SK-N-SH (cell line): ENCODE results near the gene SPATA33. TPM values are rescaled to one million over a fixed set of nuclear protein-coding genes. Genes with fewer than 3 reads are reported as not detected.

Experiments used
- CTCF ChIA-PET: fragments of 300-600, 350-600 bp; formaldehyde crosslinking; extraction: SDS; loops from one replicate; lab custom pipeline; 2021; lab: Yijun Ruan, JAX
- POLR2A ChIA-PET: fragments of 350-600 bp; sonication (Branson Sonifier 250); formaldehyde crosslinking; extraction: SDS; loops from one replicate; lab custom pipeline; 2020; ENCODE audit warnings: antibody characterized with exemption, inconsistent platforms; lab: Yijun Ruan, JAX
- DNase-seq: peaks from one replicate; pipeline ENCODE4 v3.0.0; 2012
- H2AFZ ChIP-seq: fragments of 200-600 bp; sonication (generic); 2 replicates; pipeline ENCODE4 v1.8.1; 2016; ENCODE audit warnings: antibody characterized with exemption, mild to moderate bottlenecking, low read depth
- H3F3A ChIP-seq: fragments of 200-600 bp; sonication (generic); replicated peaks from 2 replicates; pipeline ENCODE3; 2016; ENCODE audit warnings: antibody characterized with exemption, mild to moderate bottlenecking; ENCODE audit not compliant: insufficient read depth
- H3K27ac ChIP-seq, 2 experiments: fragments of 200-500 bp in 1 of 2; fragments of 200-600 bp in 1 of 2; sonication (Bioruptor generic) in 1 of 2; sonication (generic), shearing (Covaris generic) in 1 of 2; 2 replicates each; pipeline versions ENCODE4 v1.5.1 to v1.6.1; 2014 to 2016; ENCODE audit warnings: low read depth in 2 of 2, inconsistent platforms in 1 of 2, low read length in 1 of 2, mild to moderate bottlenecking in 1 of 2, mixed read lengths in 1 of 2
- H3K27me3 ChIP-seq: fragments of 200-600 bp; sonication (generic), shearing (Covaris generic); 2 replicates; pipeline ENCODE4 v1.6.1; 2016; ENCODE audit warnings: mixed run types; ENCODE audit not compliant: insufficient read depth
- H3K36me3 ChIP-seq, 2 experiments: fragments of 200-500 bp in 1 of 2; fragments of 200-600 bp in 1 of 2; sonication (Bioruptor generic) in 1 of 2; sonication (generic) in 1 of 2; replicated peaks in 1 of 2; 2 replicates each; pipeline versions ENCODE3 to v1.5.1; 2014 to 2016; ENCODE audit warnings: low read length in 1 of 2, mild to moderate bottlenecking in 1 of 2; ENCODE audit not compliant: insufficient read depth in 2 of 2, control insufficient read depth in 1 of 2
- H3K4me1 ChIP-seq, 2 experiments: fragments of 200-500 bp in 1 of 2; fragments of 200-600 bp in 1 of 2; sonication (Bioruptor generic) in 1 of 2; sonication (generic), shearing (Covaris generic) in 1 of 2; 2 replicates each; pipeline versions ENCODE4 v1.5.1 to v1.6.1; 2014 to 2016; ENCODE audit warnings: low read depth in 1 of 2, low read length in 1 of 2, mixed run types in 1 of 2; ENCODE audit not compliant: insufficient read depth in 2 of 2, control insufficient read depth in 1 of 2
- H3K4me2 ChIP-seq: fragments of 200-600 bp; sonication (generic), shearing (Covaris generic); 2 replicates; pipeline ENCODE4 v1.6.1; 2017; ENCODE audit warnings: mixed run types
- H3K4me3 ChIP-seq, 2 experiments: fragments of 200-500 bp in 1 of 2; fragments of 200-600 bp in 1 of 2; sonication (Bioruptor generic) in 1 of 2; sonication (generic), shearing (Covaris generic) in 1 of 2; 2 replicates each; pipeline versions ENCODE4 v1.5.1 to v1.8.1; 2014 to 2016; ENCODE audit warnings: low read depth in 2 of 2, inconsistent platforms in 1 of 2, low read length in 1 of 2, mild to moderate bottlenecking in 1 of 2, mixed read lengths in 1 of 2, moderate library complexity in 1 of 2
- H3K79me2 ChIP-seq: fragments of 200-600 bp; sonication (generic); 2 replicates; pipeline ENCODE4 v1.8.1; 2017; ENCODE audit warnings: mild to moderate bottlenecking; ENCODE audit not compliant: insufficient read depth
- H3K9ac ChIP-seq: fragments of 200-600 bp; sonication (generic); 2 replicates; pipeline ENCODE4 v1.6.1; 2017; ENCODE audit warnings: mixed run types
- H3K9me2 ChIP-seq: fragments of 200-600 bp; sonication (generic); 2 replicates; pipeline ENCODE4 v1.6.1; 2017; ENCODE audit warnings: mixed run types
- H3K9me3 ChIP-seq: fragments of 200-600 bp; sonication (generic); 2 replicates; pipeline ENCODE4 v1.6.1; 2017; ENCODE audit warnings: mixed run types, mild to moderate bottlenecking, moderate library complexity
- H4K20me1 ChIP-seq: fragments of 200-600 bp; sonication (generic); 2 replicates; pipeline ENCODE4 v1.6.1; 2017; ENCODE audit warnings: mild to moderate bottlenecking, mixed run types; ENCODE audit not compliant: insufficient read depth
- CTCF ChIP-seq: fragments of 200-600 bp; sonication (generic); IDR thresholded peaks from 2 replicates; pipeline ENCODE4 v1.6.1; 2017; ENCODE audit warnings: antibody characterized with exemption, mild to moderate bottlenecking, moderate library complexity
- FOXM1 ChIP-seq: IDR thresholded peaks from 2 replicates; pipeline ENCODE4 v1.4.0; 2012; ENCODE audit warnings: low read depth, mild to moderate bottlenecking
- MXI1 ChIP-seq: IDR thresholded peaks from 2 replicates; pipeline ENCODE4 v1.6.1; 2012; ENCODE audit warnings: mild to moderate bottlenecking, low read depth, low read length, improper control_type of control experiment
- NFIC ChIP-seq: IDR thresholded peaks from 2 replicates; pipeline ENCODE4 v1.4.0; 2012; ENCODE audit warnings: borderline replicate concordance
- NRF1 ChIP-seq: IDR thresholded peaks from 2 replicates; pipeline ENCODE4 v1.6.1; 2012; ENCODE audit warnings: low read depth, mild to moderate bottlenecking, low read length
- POLR2AphosphoS5 ChIP-seq: IDR thresholded peaks from 2 replicates; pipeline ENCODE4 v1.6.1; 2012; ENCODE audit warnings: low read depth, low read length
- RCOR1 ChIP-seq: fragments of 150-350 bp; IDR thresholded peaks from 2 replicates; pipeline ENCODE4 v1.6.1; 2017; ENCODE audit warnings: antibody characterized with exemption, low read length
- SIN3A ChIP-seq: IDR thresholded peaks from 2 replicates; pipeline ENCODE4 v1.6.1; 2012; ENCODE audit warnings: low read depth, mild to moderate bottlenecking, low read length, moderate library complexity, borderline replicate concordance
- USF2 ChIP-seq: fragments of 150-350 bp; IDR thresholded peaks from 2 replicates; pipeline ENCODE4 v1.6.1; 2017; ENCODE audit warnings: antibody characterized with exemption, low read length, low read depth, borderline replicate concordance
- WGBS: methylation state at CpG from one replicate; pipeline ENCODE4 v1.1.6; 2017; ENCODE audit warnings: low lambda C conversion rate; 5-methylcytosine and 5-hydroxymethylcytosine counted together
- polyA plus RNA-seq, 3 experiments: library from polyadenylated mRNA; depleted of rRNA; stranded (reverse); fragments of >200 nt; gene quantifications; 2 replicates each; pipeline ENCODE4 v1.2.3, GENCODE V29; 2012
- TF ChIP-seq, protein P1 (sequence below): IDR thresholded peaks from 2 replicates; pipeline ENCODE4 v1.4.0; 2012; ENCODE audit warnings: low read depth

Gene SPATA33
- polyA plus RNA-seq, 1 of the 3 experiments (the other 2 are of a cell fraction): 7.2 TPM

DNA sequence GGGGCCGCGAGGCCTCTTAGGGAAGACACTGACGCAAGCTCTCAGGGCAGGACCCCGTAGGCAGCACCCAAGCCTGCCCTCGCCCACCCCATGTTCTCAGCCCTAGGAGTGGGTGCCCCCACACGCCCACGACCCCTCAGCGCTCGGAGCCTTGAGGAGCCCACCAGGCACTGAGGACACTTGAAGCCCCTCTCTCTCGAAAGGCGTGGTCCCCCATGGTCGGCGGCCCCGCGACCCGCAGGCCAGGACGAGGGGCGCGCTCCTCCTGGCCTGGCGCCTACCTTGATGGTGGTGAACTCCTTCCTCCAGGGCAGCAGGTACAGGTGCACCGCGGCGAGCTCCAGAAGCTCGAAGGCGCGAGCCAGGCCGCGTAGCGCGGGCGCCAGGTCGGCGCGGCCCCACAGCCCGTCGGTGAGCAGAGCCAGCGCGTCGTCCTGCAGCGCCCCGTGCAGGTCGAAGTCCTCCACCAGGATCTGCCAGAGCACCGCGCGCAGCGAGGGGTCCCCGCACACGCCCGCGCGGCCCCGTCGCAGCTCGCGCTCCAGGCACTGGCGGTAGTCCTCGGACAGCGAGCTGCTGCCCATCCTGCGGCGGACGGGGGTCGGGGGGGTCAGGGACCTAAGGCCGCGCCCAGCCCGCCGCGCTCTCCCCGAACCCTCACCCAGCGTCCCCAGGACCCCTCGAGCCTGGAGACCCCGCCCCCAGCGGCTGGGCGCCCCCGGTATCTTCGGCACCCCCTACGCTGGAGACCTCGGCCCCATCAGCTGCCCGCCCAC is 43.2 kb downstream of the SPATA33 start:
- H3K9me2 ChIP-seq: no peaks in the 10 kb centered on the region
- no peaks in the 10 kb centered on the region for H3K27me3 ChIP-seq
- peak overlapping the region; percentile 100 for H3K4me2 ChIP-seq
- H3K9ac ChIP-seq: peak overlapping the region; percentile 68; the same call in 1 of the 2 replicates
- H3K4me1 ChIP-seq: peaks cover 9 to 29% of the 10 kb centered on the region in 2 experiments; a peak in 2 of 4 replicates
- no peak overlapping the region for H2AFZ ChIP-seq
- 0% methylated on average over 13 of the region's 78 CpGs for WGBS
- H3K27ac ChIP-seq: peak overlapping the region; percentile 71
- peak overlapping the region; percentile 78 to 79 for H3K4me3 ChIP-seq
- CTCF ChIA-PET: interaction anchor here (0.6 to 4.3 kb wide), 31 partner anchors 9 to 276 kb away, joined by 3 to 37 read pairs (median 5); partner anchors contain the start of genes CDK10, FANCA, MC1R and SPIRE2
- H4K20me1 ChIP-seq: peaks cover 11% of the 10 kb centered on the region
- POLR2A ChIA-PET: interaction anchor here (0.9 to 1.4 kb wide), 3 partner anchors 14 to 24 kb away, joined by 3 to 8 read pairs (median 3); partner anchors contain the start of gene CDK10
- H3K36me3 ChIP-seq: peaks cover 7 to 21% of the 10 kb centered on the region in 2 experiments
- peak; percentile 74 for DNase-seq
- no peaks in the 10 kb centered on the region for H3K9me3 ChIP-seq
- H3K79me2 ChIP-seq: no peaks in the 10 kb centered on the region
- H3F3A ChIP-seq: peaks cover 22% of the 10 kb centered on the region
- TF ChIP-seq, protein P1, sequence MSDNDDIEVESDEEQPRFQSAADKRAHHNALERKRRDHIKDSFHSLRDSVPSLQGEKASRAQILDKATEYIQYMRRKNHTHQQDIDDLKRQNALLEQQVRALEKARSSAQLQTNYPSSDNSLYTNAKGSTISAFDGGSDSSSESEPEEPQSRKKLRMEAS: peak; percentile 54; the same call in 1 of the 2 replicates
- TF ChIP-seq CTCF: peak; percentile 28
- no peak for TF ChIP-seq RCOR1
- no peak for TF ChIP-seq FOXM1

DNA sequence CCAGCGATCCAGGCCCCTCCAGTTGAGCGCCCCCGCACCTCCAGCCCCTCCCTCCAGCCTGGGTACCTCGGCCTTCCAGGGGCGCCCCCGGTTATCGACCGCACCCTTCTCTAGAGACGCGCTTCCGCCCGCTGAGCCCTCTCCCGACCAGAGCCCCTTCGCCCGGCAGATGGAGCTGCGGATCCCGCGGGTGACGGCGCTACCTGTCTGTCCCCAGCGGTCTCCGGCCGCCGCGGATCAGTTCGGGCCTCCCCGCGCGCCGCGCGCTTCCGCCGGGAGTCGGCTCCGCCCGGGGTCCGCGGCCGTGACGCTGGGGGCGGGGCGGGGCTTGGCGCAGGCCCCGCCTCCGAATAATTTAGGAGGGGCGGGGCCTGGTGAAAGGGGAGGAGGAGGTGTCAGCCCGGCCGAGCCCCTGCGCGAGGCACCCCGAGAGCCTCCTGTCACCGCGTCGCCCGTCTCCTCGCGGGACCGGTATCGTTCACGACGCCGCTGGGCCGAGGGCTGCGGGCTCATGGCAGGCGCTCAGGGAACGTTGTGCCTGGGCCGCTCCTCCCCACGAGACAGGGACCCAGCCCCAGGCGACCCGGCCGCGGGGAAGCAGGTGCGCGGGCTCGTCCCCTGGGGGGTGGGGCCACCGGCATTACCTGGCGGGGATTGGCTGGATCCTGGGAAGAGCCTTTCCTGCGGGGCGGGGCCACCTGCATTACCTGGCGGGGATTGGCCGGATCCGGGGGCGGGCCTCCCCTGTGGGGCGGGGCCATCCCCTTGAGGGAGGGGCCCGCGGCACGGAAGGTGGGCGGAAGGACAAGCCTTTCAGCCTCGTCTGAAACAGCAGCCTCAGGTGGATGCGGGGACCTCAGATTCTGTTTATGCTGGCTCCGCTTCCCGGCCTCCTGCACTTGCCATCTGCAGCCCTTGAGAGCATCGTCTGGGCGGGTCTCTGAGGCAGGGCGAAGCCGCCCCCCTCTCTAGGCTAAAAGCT is 44.1 kb downstream of the SPATA33 start, which contains the start of gene SPATA2L:
Gene SPATA2L (minus strand): TSS at position 281 of the 982 bp plus-strand sequence. CDS start 473 bp downstream, outside the sequence.
- Histone ChIP-seq H3K4me1 (peaks cover 9 to 29% of the 10 kb centered on the region in 2 experiments; a peak in 2 of 4 replicates), H3K79me2 (no peaks in the 10 kb centered on the region), H4K20me1 (peaks cover 11% of the 10 kb centered on the region), H3K9me3 (no peaks in the 10 kb centered on the region), H3K36me3 (peaks cover 7 to 16% of the 10 kb centered on the region in 2 experiments), H3K9me2 (no peaks in the 10 kb centered on the region), H3K27ac (peak within 1 kb of the TSS; percentile 71), H3K4me2 (peak within 1 kb of the TSS; percentile 100), H3K9ac (peak within 1 kb of the TSS; percentile 68; the same call in 1 of the 2 replicates), H3F3A (peaks cover 22% of the 10 kb centered on the region), H3K27me3 (no peaks in the 10 kb centered on the region), H2AFZ (peak within 1 kb of the TSS; percentile 58; the same call in 1 of the 2 replicates), H3K4me3 (peak within 1 kb of the TSS; percentile 78 to 79)
- WGBS: under 1% methylated on average over 17 of the region's 97 CpGs
- DNase-seq: peak; percentile 99
- ChIA-PET POLR2A (interaction anchor here (0.6 to 1.5 kb wide), 2 partner anchors 11 to 127 kb away, joined by 3 to 7 read pairs; partner anchors contain the start of gene SPIRE2), CTCF (interaction anchor here (0.6 to 2.9 kb wide), 15 partner anchors 8 to 217 kb away, joined by 3 to 28 read pairs (median 3); partner anchors contain the start of genes CDK10, CHMP1A, MC1R and SPATA33)
- TF ChIP-seq POLR2AphosphoS5: peak; percentile 38; the same call in 1 of the 2 replicates
- TF ChIP-seq, protein P1: peak; percentile 53
- peak; percentile 36; the same call in 1 of the 2 replicates for TF ChIP-seq NRF1
- TF ChIP-seq MXI1: peak; percentile 85
- no peak for TF ChIP-seq USF2
- peak; percentile 61; the same call in 1 of the 2 replicates for TF ChIP-seq SIN3A
- no peak for TF ChIP-seq NFIC
